ENCODE measurements around the gene EFR3B. TPM values are rescaled to one million over a fixed set of nuclear protein-coding genes. Genes with fewer than 3 reads are reported as not detected.
"Not testable (repeated sequence)": the region's sequence is repeated elsewhere in the genome, so short reads cannot be mapped to it uniquely, and the experiment has no call there.

Gene EFR3B
- total RNA-seq, 1 donor = under 0.01 TPM

DNA sequence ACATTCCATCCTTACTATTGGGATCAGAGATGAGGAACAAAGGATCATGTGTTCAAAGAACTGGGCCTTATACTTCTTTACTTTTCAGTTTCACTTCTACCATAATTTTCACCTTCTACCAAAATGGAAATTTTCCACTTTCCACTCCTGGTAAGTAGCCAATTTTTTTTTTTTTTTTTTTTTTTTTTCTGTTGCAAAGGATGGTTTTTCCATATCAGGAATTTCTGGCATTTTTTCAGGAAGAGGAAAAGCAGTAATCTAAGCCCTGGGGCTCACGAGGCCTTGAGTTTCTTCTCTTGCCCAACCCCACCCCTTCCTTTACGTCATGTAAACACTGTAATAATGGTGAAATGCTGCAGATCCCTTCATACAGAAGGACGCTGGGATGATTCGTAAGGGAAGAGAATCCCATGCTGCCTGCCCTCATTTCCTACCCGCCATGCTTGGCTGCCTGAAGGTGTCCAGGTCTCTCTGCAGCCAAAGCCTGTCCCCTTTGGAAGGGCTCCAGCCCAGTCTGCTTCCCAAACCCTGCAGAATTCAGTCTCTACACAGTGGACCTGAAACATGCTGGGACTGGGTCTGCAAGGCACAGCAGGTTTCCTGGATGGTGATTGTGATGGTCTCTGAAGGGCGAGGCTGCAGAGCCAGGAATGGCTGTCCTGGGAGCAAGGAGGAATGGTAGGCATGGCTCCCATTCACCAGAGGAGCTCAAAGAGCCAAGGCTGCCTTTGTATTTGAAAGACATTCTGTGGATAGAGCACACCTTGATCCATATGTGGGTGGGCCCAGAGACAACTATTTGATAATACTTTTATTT, 57.0 kb downstream of the EFR3B start:
- Histone ChIP-seq H3K9me3 (ENCODE audit: low read depth, low read length) (no peaks in the 10 kb centered on the region), H3K4me3 (ENCODE audit: low read length) (no peak overlapping the region), H3K27me3 (ENCODE audit: insufficient read depth, low read length) (no peaks in the 10 kb centered on the region), H3K4me1 (ENCODE audit: insufficient read depth, low read length) (no peaks in the 10 kb centered on the region)

DNA sequence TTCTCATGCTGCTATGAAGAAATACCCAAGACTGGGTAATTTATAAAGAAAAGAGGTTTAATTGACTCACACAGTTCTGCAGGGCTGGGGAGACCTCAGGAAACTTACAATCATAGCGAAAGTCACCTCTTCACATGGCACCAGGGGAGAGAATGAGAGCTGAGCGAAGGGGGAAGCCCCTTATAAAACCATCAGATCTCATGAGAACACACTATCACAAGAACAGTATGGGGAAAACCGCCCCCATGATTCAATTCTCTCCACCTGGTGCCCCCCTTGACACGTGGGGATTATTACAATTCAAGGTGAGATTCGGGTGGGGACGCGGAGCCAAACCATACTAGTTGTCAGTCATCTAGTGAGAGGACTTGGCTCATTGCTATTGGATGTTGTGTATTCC, 60.5 kb downstream of the EFR3B start:
- not testable (repeated sequence) for H3K4me1 ChIP-seq (ENCODE audit: insufficient read depth, low read length); H3K27me3 ChIP-seq (ENCODE audit: insufficient read depth, low read length); H3K9me3 ChIP-seq (ENCODE audit: low read depth, low read length); H3K4me3 ChIP-seq (ENCODE audit: low read length)

DNA sequence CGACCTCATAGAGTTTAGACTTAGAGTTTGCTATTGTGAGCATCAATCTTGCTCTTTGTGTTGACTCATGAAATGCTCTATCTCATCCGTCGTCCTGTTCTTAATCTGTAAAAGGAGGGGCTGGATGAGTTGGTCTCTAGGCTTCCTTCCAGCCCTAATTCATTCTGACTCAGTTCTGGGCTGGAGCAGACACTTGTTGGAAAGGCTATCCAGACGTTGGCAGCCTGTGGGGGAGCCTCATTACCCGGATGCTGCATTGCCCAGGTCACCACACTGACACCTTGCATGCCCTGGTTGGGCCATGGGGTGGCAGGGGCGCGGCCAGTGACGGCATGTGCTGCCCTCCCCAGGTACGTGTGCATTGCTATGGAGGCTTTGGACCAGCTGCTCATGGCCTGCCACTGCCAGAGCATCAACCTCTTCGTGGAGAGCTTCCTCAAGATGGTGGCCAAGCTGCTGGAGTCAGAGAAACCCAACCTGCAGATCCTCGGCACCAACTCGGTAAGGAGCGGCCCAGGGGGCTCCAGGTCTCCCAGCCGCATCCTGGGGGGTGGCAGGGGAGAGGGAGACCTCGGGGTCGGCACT, 61.5 kb downstream of the EFR3B start:
- Histone ChIP-seq H3K27me3 (ENCODE audit: insufficient read depth, low read length) (no peaks in the 10 kb centered on the region), H3K9me3 (ENCODE audit: low read depth, low read length) (no peaks in the 10 kb centered on the region), H3K4me1 (ENCODE audit: insufficient read depth, low read length) (no peaks in the 10 kb centered on the region), H3K4me3 (ENCODE audit: low read length) (no peak overlapping the region)

DNA sequence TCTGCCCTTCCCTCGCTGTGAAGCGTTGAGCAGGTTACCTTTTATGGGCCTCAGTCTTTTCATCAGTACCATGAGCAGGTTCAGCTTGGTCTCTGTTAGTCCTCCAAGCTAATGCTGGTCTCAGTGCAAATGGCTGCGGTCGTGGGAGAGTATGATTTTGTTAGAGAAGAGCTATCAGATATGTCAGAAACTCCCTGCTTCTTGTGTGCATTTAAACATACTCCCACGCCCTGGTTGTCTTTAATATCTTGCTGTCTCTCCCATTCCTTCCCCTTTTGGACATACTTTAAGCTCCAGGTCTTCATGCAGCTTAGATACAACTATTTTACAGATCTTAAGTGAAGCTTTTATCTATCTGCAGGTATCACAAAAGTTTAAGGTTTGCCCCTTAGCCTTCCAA, 62.9 kb downstream of the EFR3B start:
- Histone ChIP-seq H3K4me3 (ENCODE audit: low read length) (no peak overlapping the region), H3K4me1 (ENCODE audit: insufficient read depth, low read length) (no peaks in the 10 kb centered on the region), H3K27me3 (ENCODE audit: insufficient read depth, low read length) (no peaks in the 10 kb centered on the region), H3K9me3 (ENCODE audit: low read depth, low read length) (no peaks in the 10 kb centered on the region)

DNA sequence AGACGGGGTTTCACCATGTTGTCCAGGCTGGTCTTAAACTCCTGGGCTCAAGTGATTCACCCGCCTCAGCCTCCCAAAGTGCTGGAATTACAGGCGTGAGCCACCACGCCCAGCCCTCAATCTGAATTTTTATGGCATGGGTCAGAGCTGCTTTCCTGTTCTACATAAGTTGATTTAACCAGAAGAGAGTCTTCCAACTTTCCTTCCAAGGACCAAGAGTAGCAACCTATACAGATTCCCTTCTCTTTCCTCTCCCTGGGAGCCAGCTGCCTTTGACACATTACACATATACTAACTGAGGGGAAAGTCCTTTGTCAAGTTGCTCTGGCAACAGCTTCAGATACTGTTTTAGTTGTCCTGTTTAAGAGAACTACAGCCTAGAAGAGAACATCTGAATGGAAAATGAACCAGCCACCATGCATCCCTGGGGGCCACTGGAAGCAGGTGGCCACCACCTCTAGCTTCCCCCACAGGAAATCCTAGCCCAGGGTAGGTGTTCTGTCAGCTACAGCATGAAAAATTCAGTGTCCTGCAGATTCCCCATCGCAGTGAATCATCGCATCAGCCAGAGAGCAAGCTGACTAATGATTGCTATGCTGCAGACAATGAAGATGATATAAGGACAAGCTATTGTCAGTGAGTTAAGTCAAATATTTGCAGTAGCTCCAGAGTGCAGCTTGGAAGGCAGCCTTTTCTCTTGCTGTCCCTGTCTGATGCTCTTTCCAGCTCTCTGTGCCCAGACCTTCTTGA, 63.6 kb downstream of the EFR3B start:
- no peaks in the 10 kb centered on the region for H3K9me3 ChIP-seq (ENCODE audit: low read depth, low read length)
- H3K27me3 ChIP-seq (ENCODE audit: insufficient read depth, low read length) = no peaks in the 10 kb centered on the region
- no peak overlapping the region for H3K4me3 ChIP-seq (ENCODE audit: low read length)
- H3K4me1 ChIP-seq (ENCODE audit: insufficient read depth, low read length) = no peaks in the 10 kb centered on the region

DNA sequence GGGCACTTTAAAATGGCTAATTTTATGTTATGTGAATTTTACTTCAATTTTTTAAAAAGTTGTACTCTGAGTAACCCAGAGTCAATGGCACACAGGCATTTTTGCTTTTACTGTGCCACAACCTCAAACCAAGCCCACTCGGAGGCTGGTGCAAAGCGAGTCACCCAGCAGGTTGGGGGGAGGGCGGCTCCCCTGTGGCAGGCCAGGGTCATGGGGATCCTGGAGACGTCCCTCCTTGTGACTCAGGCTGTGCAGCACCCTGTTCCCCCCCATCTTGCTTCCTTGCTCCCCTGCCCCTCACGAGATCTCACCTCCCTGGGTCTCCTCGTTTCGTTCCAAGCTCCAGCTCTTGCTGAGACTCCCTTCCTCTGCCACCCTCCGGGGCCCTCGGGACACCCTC, 67.9 kb downstream of the EFR3B start:
- no peaks in the 10 kb centered on the region for H3K4me1 ChIP-seq (ENCODE audit: insufficient read depth, low read length)
- H3K27me3 ChIP-seq (ENCODE audit: insufficient read depth, low read length) = no peaks in the 10 kb centered on the region
- H3K9me3 ChIP-seq (ENCODE audit: low read depth, low read length) = no peaks in the 10 kb centered on the region
- no peak overlapping the region for H3K4me3 ChIP-seq (ENCODE audit: low read length)

DNA sequence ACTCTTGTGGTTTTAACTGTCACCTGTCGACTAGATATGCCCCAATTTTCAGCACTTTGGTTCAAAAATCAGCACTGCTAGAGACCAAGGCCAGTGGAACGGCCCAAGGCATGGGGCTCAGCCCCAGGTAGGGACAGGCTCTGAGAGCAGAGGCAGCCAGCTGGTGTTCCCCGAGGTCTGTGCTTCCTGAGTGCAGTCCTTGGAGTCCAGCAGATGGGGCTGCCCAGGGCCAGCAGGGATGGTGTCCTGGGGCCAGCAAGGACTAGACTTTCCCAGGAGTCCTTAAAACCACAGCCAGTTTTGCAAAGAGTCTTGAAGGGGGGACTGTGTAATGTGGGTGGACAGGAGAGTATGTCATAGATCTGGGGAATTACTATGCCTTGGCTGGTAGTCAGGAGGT, 70.2 kb downstream of the EFR3B start:
- Histone ChIP-seq H3K9me3 (ENCODE audit: low read depth, low read length) (no peaks in the 10 kb centered on the region), H3K27me3 (ENCODE audit: insufficient read depth, low read length) (no peaks in the 10 kb centered on the region), H3K4me3 (ENCODE audit: low read length) (no peak overlapping the region), H3K4me1 (ENCODE audit: insufficient read depth, low read length) (no peaks in the 10 kb centered on the region)

DNA sequence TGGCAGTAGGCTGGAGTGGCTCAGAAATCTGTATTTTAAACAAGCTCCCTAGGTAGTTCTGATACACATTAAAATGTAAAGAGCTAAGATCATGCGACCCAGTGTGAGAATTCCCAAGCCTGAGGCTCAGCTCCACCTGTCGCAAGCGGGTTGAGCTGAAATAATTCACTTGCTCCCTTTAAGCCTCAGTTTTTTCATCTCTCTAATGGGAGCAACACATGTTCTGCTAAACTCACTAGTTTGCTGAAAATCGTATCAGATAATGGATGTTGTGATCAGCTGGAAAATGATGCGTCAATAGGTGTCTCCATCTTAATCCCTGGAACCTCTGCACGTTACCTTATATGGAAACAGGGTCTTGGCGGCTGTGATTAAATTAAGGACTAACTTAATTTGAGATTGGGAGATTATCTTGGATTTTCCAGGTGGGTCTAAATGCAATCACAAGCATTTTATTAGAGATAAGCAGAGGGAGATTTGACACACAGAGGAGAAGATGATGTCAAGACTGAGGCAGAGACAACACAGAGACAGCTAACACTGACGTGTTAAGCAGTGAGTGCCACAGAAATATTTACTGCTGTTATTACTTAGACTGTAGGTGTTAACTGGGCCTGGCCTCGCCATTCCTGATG, 73.5 kb downstream of the EFR3B start:
- H3K4me3 ChIP-seq (ENCODE audit: low read length) = no peak overlapping the region
- H3K4me1 ChIP-seq (ENCODE audit: insufficient read depth, low read length) = no peaks in the 10 kb centered on the region
- H3K27me3 ChIP-seq (ENCODE audit: insufficient read depth, low read length) = no peaks in the 10 kb centered on the region
- no peaks in the 10 kb centered on the region for H3K9me3 ChIP-seq (ENCODE audit: low read depth, low read length)

DNA sequence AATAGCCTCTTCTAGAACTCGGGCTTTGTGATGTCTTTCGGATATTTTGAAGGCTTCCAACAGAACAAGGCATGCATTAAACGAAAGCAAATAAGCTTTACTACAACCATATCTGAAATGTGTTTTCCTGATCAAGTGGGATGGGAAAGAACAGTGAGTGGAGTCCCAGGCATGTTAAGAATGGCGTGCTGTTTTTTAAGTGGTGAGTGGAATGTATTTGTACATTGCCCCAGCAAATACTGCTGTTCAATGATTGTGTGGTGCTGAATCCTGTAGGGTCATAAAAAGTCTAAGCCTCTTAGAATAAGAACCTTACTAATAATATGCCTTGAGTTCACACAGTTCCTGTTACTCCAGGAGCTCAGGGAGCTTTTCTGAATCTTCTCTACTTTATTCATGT, 74.0 kb downstream of the EFR3B start:
- H3K4me1 ChIP-seq (ENCODE audit: insufficient read depth, low read length) = no peaks in the 10 kb centered on the region
- no peak overlapping the region for H3K4me3 ChIP-seq (ENCODE audit: low read length)
- H3K27me3 ChIP-seq (ENCODE audit: insufficient read depth, low read length) = no peaks in the 10 kb centered on the region
- no peaks in the 10 kb centered on the region for H3K9me3 ChIP-seq (ENCODE audit: low read depth, low read length)

DNA sequence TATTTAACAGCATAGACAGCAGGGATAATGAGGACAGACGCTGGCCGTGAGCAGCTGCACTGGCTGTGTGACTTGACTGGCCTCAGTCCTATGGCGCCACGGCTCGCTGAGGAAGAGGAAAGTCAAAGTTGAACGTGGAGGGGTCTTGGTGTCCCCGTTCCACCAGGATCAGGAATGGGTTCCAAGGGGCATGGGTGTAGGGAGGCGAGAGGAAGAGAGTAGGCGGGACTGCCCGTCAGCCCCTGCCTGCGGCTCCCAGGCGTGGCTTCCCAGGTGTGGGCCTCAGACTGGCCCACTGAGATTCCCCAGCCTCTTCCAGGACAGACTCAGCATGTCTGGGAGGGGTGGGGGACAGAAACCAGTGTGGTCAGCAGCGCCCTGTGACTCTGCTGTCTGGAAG, 75.1 kb downstream of the EFR3B start:
- no peaks in the 10 kb centered on the region for H3K4me1 ChIP-seq (ENCODE audit: insufficient read depth, low read length)
- no peak overlapping the region for H3K4me3 ChIP-seq (ENCODE audit: low read length)
- no peaks in the 10 kb centered on the region for H3K27me3 ChIP-seq (ENCODE audit: insufficient read depth, low read length)
- no peaks in the 10 kb centered on the region for H3K9me3 ChIP-seq (ENCODE audit: low read depth, low read length)

DNA sequence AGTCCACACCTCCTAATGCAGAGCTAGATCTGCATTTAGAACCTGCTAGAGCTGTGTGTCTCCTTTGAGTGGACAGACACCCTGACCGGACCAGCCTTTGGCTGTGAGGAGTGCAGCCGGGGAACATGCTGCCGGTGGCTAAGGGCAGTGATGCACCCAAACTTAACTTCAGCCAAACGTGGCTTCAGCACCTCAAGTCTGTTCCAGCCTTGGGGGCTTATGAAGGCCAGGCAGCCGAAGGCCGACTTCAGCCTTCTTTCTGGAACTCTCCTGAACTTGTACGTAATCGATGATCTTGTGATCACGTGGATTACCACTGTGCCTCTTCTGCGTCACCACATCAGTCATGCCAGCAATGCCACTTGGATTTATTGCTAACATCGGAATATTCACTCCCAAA, 77.4 kb downstream of the EFR3B start:
- Histone ChIP-seq H3K27me3 (ENCODE audit: insufficient read depth, low read length) (no peaks in the 10 kb centered on the region), H3K4me1 (ENCODE audit: insufficient read depth, low read length) (no peaks in the 10 kb centered on the region), H3K4me3 (ENCODE audit: low read length) (no peak overlapping the region), H3K9me3 (ENCODE audit: low read depth, low read length) (no peaks in the 10 kb centered on the region)

DNA sequence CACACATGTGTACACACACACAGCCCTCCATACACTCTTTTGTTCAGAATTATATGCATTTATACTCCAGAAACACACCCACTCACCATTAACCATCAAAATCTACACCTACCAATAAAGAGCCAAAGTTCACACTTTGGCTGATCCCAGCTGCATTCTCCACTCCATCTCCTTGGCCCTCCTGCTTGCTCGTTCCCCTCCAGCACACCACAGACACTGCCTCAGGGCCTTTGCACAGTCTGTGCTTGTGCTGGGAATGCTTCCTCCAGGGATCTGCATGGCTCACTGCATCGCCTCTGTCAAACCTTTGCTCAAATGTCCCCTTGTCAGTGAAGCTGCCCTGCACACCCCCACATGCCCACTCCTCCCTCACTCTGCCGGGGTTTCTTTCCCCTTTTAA, 80.5 kb downstream of the EFR3B start:
- no peaks in the 10 kb centered on the region for H3K27me3 ChIP-seq (ENCODE audit: insufficient read depth, low read length)
- no peaks in the 10 kb centered on the region for H3K4me1 ChIP-seq (ENCODE audit: insufficient read depth, low read length)
- H3K4me3 ChIP-seq (ENCODE audit: low read length) = no peak overlapping the region
- H3K9me3 ChIP-seq (ENCODE audit: low read depth, low read length) = no peaks in the 10 kb centered on the region

DNA sequence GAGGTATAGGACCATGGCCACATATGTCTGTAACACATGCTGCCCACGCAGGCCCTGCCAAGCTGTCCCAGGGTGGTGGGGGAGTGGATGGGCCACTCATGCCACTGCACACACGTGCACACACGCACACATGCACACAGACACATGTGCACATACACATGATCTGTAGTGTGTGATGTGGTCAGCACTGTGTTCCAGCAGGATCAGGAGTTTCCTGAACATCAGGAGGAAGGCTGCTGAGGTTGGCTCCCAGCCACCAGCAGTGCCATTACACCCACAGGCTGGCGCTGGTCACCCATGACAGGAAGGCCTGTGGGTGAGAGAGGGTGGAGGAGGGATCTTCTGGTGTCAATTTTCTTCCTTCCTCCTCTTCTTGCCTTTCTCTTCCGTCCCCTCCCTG, 81.8 kb downstream of the EFR3B start:
- Histone ChIP-seq H3K4me3 (ENCODE audit: low read length) (no peak overlapping the region), H3K27me3 (ENCODE audit: insufficient read depth, low read length) (no peaks in the 10 kb centered on the region), H3K4me1 (ENCODE audit: insufficient read depth, low read length) (no peaks in the 10 kb centered on the region), H3K9me3 (ENCODE audit: low read depth, low read length) (no peaks in the 10 kb centered on the region)

DNA sequence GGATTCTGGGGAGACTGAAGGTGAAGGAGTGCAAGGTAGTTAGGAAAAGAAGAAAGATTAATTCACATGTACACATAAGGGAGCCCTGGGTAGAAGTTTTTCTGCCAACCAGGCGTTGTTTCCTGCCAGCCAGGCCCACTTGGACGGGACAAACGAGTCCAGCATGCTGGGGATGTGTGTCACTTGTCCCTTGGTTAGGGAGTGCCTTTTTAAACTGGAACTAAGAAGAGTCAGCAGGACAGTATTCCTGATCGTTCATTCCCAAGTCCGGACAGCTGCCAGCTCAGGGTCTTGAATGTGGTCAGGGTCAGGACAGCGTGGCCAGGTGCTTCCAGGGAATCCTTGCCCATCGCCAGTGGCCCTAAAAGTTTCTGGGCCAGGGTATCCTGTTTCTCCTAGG, 83.3 kb downstream of the EFR3B start:
- H3K4me1 ChIP-seq (ENCODE audit: insufficient read depth, low read length) = peaks cover 4% of the 10 kb centered on the region
- no peaks in the 10 kb centered on the region for H3K9me3 ChIP-seq (ENCODE audit: low read depth, low read length)
- H3K4me3 ChIP-seq (ENCODE audit: low read length) = no peak overlapping the region
- H3K27me3 ChIP-seq (ENCODE audit: insufficient read depth, low read length) = peaks cover 5% of the 10 kb centered on the region

DNA sequence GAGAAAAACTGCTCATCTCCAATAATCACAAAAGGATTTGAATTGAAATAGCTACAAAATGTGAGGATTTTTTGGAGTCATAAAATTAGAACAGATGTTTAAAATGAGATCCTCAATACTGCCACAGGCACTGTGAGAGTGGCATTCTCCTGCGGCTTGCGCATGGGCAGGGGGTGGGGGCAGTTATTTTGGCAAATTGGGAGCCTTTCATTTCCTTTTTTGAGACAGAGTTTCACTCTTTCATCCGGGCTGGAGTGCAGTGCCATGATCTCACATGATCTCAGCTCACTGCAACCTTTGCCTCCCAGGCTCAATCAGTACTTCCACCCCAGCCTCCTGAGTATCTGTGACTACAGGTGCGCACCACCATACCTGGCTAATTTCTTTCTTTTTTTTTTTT, 84.1 kb downstream of the EFR3B start:
- Histone ChIP-seq H3K9me3 (ENCODE audit: low read depth, low read length) (no peaks in the 10 kb centered on the region), H3K4me3 (ENCODE audit: low read length) (no peak overlapping the region), H3K27me3 (ENCODE audit: insufficient read depth, low read length) (peaks cover 13% of the 10 kb centered on the region), H3K4me1 (ENCODE audit: insufficient read depth, low read length) (peaks cover 4% of the 10 kb centered on the region)

Measured in mononuclear cell (primary cell).